Muscle of leg (tissue), 11 donors: ENCODE results near the gene COQ9. TPM values are rescaled to one million over a fixed set of nuclear protein-coding genes. Genes with fewer than 3 reads are reported as not detected.

ENCODE experiments used
- DNase-seq: peaks from one replicate; pipeline ENCODE4 v3.0.0; 2013
- H3K27ac ChIP-seq: one replicate; pipeline ENCODE4 v1.5.1; 2013; ENCODE audit warnings: mild to moderate bottlenecking, low read length, control low read depth
- H3K27me3 ChIP-seq: one replicate; pipeline ENCODE4 v1.6.1; 2013; ENCODE audit warnings: low read length; ENCODE audit not compliant: control insufficient read depth, insufficient read depth
- H3K36me3 ChIP-seq: one replicate; pipeline ENCODE4 v1.6.1; 2013; ENCODE audit warnings: low read length; ENCODE audit not compliant: control insufficient read depth, insufficient read depth
- H3K4me1 ChIP-seq: one replicate; pipeline ENCODE4 v1.6.1; 2013; ENCODE audit warnings: low read length; ENCODE audit not compliant: control insufficient read depth, insufficient read depth
- H3K4me3 ChIP-seq: one replicate; pipeline ENCODE4 v1.5.1; 2013; ENCODE audit warnings: low read length, control low read depth
- H3K9me3 ChIP-seq: replicated peaks from 2 replicates; pipeline ENCODE4 v1.6.1; 2013; ENCODE audit warnings: low read depth, low read length; ENCODE audit not compliant: control insufficient read depth
- WGBS: methylation state at CpG from one replicate; pipeline ENCODE4 v1.1.5; 2013; ENCODE audit warnings: missing lambda C conversion rate; ENCODE audit not compliant: insufficient coverage; 5-methylcytosine and 5-hydroxymethylcytosine counted together
- polyA plus RNA-seq, 8 donors: library from polyadenylated mRNA; unstranded; fragments of 120-200 nt; gene quantifications; one replicate each; pipeline versions ENCODE4 v1.2.1 to v1.2.3, GENCODE V29; 2013; ENCODE audit warnings: inconsistent platforms in 1 of 8, low replicate concordance in 1 of 8; ENCODE audit not compliant: insufficient read length in 8 of 8, insufficient read depth in 1 of 8
- total RNA-seq: library from RNA; stranded (reverse); fragments of 120-200 nt; gene quantifications from one replicate; pipeline ENCODE4 v1.2.4, GENCODE V29; 2013

Gene COQ9
- total and polyA plus RNA-seq, 9 donors = 57.0 to 75.0 (median 67.4) TPM

DNA sequence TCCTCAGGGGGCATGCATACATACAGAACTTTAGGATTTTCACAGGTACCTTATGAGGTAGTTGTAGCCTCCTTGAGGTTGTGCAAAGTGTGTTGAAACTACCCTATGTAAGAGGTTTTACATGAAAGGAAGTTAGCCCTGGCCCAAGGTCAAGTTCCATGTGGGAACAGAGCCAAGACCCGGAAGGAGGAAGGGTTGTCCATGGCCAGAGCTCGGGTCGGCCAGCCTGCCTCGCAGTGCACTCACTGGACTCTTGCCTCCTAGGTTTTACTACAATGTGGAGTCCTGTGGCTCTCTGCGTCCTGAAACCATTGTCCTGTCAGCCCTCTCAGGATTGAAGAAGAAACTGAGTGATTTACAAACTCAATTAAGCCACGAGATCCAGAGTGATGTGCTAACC, 23.4 kb downstream of the COQ9 start:
- 18% methylated on average over 5 of the region's 6 CpGs for WGBS
- peaks cover 73% of the 10 kb centered on the region for H3K36me3 ChIP-seq
- H3K27ac ChIP-seq = no peak overlapping the region
- H3K4me1 ChIP-seq = peaks cover 10% of the 10 kb centered on the region
- peak; percentile 52 for DNase-seq
- H3K4me3 ChIP-seq = no peak overlapping the region
- H3K9me3 ChIP-seq = no peaks in the 10 kb centered on the region
- H3K27me3 ChIP-seq = no peaks in the 10 kb centered on the region

DNA sequence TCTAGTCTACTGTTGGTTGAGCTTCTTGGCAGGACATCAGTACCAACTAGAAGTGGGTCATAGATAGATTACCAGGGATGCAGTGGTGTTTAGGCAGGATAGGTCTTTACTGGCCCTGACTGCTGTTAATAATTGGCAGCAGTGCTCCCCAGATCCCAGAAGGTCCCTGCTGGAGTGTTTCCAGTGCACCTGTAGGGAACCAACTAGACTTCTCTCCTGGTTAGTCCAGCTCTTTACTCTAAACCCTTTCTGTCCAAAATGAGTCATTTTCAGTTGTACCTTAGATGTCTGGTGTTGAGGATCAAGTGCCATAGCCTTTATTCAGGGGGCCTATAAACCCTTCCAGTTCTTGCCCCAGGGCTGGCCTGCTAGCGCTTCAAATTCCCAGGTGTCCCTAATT, 23.9 kb downstream of the COQ9 start:
- no peak overlapping the region for H3K4me3 ChIP-seq
- H3K9me3 ChIP-seq = no peaks in the 10 kb centered on the region
- peaks cover 68% of the 10 kb centered on the region for H3K36me3 ChIP-seq
- no peak for DNase-seq
- H3K4me1 ChIP-seq = peaks cover 15% of the 10 kb centered on the region
- no peak overlapping the region for H3K27ac ChIP-seq
- H3K27me3 ChIP-seq = no peaks in the 10 kb centered on the region
- 57% methylated on average over 1 of the region's 1 CpG for WGBS

DNA sequence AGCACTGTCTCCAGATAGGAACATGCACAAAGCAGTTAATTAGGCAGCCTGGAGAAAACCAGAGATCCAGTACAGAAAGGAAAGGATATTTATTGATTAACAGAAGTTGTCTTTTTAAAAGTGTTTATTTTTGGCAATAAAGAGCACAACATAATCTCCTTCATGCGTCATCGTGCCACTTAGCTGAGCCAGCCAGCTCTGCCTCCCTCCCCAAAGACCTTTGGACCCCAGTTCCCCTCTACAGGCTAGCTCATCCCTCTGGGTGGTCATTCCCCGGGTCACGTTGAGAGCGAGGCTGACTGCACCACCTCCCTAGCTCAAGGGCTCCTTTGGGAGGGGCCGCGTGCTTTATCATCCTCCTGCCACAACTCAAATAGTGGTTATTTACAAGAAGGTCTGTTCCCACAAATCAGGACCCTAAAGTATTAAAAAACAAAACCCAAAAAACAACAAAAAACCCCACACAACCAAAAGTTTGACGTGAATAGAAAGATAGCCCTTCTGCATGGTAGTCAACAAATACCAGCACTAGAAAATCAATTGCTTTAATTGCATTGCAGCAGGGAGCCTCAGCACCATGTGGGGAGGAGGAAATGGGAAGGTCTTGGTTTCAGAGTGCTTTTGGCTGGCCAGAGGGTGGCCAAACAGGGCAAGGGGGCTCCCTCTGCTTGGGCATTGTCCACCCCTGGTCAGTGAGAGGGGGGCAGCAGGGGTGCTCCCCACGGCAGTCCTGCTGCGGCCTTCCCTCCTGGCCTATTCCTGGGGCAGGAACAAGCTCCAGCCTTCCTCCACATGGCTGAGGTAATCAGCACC, 24.8 kb downstream of the COQ9 start:
- Histone ChIP-seq H3K27ac (no peak overlapping the region), H3K4me3 (no peak overlapping the region), H3K27me3 (no peaks in the 10 kb centered on the region), H3K9me3 (no peaks in the 10 kb centered on the region), H3K4me1 (peaks cover 21% of the 10 kb centered on the region), H3K36me3 (peaks cover 63% of the 10 kb centered on the region)
- 49% methylated on average over 7 of the region's 10 CpGs for WGBS
- DNase-seq = no peak

DNA sequence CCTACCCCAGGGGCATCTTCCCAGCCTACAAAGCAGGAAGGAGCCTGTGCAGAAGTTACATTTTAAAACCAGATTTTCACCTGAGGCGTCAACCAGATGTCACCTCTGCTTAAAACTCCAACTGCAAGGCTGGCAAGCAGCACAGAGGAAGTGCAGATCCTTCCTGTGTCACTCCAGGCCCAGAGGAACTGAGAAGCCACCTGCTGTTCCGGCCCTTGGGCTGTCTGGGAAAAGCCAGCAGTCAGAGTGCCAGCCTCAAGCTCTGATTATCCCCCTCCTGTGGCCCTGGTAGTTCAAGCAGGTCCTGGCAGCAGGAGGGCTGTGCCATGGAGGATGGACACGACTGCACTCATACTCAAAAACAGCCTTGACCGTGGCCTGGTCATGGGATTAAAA, 25.4 kb downstream of the COQ9 start:
- whole genome bisulfite sequencing = 46% methylated on average over 2 of the region's 4 CpGs
- no peak for DNase-seq
- Histone ChIP-seq H3K4me1 (peaks cover 21% of the 10 kb centered on the region), H3K36me3 (peaks cover 59% of the 10 kb centered on the region), H3K9me3 (no peaks in the 10 kb centered on the region), H3K27me3 (no peaks in the 10 kb centered on the region), H3K4me3 (no peak overlapping the region), H3K27ac (no peak overlapping the region)

DNA sequence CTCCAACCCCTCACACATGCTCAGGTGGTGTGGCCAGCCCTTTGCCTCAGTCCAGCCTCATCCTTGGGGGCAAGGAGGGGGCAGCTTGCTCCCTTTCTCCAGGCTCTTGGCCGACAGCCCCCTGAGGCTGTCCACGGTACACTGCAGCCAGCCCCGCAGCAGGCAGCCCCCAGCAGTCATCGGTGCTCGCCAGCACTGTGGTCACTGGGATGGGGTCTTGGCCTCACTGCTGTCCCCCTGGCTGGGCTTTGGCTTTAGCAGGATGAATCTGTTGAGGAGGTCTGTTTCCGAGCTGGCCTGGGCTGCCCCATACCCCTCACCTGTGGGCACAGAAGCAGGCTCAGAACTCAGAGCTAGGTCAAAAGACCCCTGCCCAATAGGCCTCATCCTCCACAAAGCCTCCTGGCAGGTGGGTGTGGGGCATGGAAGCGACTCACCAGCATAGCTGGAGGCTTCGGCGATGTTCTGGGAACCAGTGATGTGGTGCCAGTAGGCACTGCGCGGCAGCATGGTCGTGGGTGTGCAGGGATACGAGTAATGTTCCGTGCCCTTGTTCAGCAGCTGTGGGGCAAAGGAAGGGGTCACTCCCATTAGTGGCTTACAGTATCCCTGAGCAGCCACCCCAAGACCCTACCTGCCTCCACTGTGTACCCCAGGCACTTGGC, 26.0 kb downstream of the COQ9 start:
- DNase-seq = no peak
- Histone ChIP-seq H3K27me3 (no peaks in the 10 kb centered on the region), H3K4me1 (peaks cover 26% of the 10 kb centered on the region), H3K27ac (no peak overlapping the region), H3K36me3 (peaks cover 53% of the 10 kb centered on the region), H3K9me3 (no peaks in the 10 kb centered on the region), H3K4me3 (no peak overlapping the region)
- 83% methylated on average over 8 of the region's 14 CpGs for WGBS

DNA sequence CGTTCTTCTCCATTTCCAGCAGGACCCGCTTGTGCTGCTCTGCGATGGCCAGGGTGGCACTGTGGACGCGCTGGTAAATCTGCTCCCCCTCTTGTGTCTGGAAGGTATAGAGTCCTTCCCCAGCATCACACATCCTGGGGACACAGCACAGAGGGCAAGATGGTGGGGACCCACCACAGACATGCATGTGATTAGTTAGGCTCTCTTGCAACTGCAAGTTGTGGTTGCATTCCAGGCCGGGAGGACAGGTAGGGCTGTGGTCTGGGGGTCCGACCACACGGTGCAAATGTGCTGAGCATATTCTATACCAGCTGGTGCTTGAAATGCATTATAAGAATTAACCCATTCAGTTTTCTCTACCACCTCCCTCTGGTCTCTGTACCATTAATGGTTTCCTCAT, 26.6 kb downstream of the COQ9 start:
- Histone ChIP-seq H3K36me3 (peaks cover 49% of the 10 kb centered on the region), H3K4me3 (no peak overlapping the region), H3K9me3 (no peaks in the 10 kb centered on the region), H3K27ac (no peak overlapping the region), H3K4me1 (peaks cover 32% of the 10 kb centered on the region), H3K27me3 (no peaks in the 10 kb centered on the region)
- DNase-seq = no peak
- 50% methylated on average over 1 of the region's 8 CpGs for WGBS

DNA sequence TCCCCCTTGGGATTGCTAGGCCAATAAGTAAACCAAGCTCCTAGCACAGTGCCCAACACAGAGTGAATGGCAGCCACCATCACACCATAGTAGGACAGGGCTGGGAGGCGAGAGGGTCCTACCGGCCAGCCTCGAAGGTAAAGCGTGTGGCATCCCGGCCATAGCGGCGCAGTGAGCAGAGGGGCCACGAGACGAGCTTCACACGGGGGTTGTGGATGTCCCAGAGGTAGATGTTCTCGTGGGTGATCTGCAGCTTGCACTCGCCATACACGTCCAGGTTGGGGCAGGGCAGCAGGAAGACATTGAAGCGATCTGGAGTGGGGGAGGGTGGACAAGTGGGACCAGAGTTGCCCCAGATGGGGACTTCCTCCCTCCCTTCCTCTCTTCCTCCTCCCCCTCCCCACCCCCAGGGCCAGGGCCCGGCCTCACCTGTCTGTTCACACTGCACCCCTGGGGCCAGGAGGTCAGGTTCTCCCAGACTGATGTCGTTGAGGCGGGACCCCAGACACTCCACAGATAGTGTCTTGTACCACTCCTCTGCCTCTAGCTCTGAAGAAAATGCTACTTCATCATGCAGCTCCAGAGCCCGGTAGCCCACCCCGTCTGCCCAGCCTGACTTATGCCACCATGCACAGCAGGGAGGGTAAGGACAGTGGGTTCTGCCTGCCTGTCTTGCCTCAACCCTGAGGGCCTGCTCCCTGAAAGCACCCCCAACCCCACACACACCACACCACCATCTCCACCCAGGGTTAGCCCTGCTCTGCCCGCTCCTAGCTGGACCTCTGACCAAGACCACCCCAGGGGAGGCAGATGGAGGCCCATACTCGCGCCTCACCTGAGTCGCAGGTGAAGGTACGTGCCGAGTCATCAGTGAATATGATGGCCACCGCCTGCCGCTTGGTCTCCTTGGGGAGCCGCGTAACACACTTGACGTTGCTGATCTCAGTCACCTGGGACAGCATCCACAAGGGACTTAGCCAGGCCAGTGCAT, 27.7 kb downstream of the COQ9 start:
- Histone ChIP-seq H3K27ac (no peak overlapping the region), H3K27me3 (peaks cover 5% of the 10 kb centered on the region), H3K4me3 (no peak overlapping the region), H3K9me3 (no peaks in the 10 kb centered on the region), H3K4me1 (peaks cover 42% of the 10 kb centered on the region), H3K36me3 (peaks cover 38% of the 10 kb centered on the region)
- 73% methylated on average over 20 of the region's 30 CpGs for WGBS
- DNase-seq = no peak

DNA sequence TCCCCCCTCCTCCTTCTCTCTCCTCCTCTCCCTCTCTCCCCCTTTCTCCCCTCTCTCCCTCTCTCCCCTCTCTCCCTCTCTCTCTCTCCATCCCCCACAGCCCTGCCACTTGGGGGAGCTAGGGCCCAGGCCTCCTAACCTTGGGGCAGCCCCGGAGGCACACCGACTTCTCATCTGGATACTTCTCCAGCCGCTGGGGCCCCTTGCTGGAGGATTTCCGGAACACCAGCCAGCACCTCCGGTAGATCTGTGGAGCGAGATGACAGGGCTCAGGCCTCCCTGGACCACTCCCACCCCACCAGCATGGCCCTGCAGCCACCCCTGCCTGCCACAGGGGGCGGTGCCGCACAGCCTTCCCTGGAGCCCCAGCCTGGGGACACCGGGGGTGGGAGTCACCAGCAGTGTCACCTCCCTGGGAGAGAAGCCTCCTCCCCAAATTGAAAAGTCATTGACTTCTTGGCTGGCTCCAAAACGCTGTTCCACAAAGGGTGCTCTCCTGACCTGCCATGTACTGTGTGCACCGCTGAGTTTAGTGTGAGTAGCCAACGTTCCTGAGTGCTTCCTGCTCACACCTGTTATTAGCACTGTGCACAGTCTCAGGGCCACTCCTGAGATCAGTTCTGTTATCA, 28.5 kb downstream of the COQ9 start:
- peak; percentile 30 for DNase-seq
- Histone ChIP-seq H3K4me3 (no peak overlapping the region), H3K4me1 (peaks cover 44% of the 10 kb centered on the region), H3K36me3 (peaks cover 29% of the 10 kb centered on the region), H3K27me3 (peaks cover 5% of the 10 kb centered on the region), H3K27ac (no peak overlapping the region), H3K9me3 (no peaks in the 10 kb centered on the region)
- 8% methylated on average over 7 of the region's 12 CpGs for WGBS

DNA sequence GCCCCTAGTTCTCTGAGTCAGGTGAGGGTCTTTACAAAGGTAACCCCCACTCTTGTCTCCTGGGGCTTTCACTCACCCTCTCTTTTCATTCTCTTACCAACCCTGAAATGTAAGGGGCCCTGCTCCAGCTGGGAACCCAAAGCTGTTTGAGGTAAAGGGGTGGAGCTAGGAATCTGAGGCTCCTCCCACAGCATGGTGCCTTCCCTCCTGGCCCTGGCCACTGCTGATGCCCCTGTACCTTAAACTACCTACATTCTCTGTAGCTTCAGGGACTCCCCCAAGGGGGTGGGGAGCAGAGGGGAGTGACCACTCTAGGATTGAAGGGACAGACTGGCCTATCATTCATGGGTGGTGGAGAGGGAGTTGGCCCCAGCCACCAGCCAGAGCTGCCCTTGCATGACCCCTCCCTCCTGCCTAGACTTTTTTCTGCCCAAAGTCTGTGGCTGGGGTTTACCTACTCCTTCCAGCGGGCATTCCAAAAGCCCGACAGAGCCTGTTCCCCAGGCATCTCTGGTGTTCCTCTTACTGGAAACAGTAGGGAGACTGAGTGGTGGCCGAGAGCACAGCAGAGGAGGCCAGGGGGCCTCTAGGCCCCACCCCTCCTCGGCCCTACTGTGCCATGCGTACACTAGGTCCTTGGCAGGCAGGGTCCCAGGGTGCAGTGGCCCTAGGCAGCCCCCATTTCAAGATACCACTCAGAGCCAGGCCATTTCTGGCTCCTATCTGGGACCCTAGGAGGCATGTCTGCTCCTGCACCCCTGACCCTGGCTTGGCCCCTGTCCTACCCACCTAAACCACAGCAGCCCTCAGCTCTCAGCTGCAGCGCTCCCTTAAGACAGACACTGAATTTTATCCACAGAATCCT, 29.5 kb downstream of the COQ9 start:
- peaks cover 5% of the 10 kb centered on the region for H3K27me3 ChIP-seq
- no peak overlapping the region for H3K4me3 ChIP-seq
- H3K9me3 ChIP-seq = no peaks in the 10 kb centered on the region
- 69% methylated on average over 5 of the region's 6 CpGs for WGBS
- peaks cover 41% of the 10 kb centered on the region for H3K4me1 ChIP-seq
- H3K36me3 ChIP-seq = peaks cover 21% of the 10 kb centered on the region
- H3K27ac ChIP-seq = no peak overlapping the region
- no peak for DNase-seq
